T-helper 1 cell treated with Interleukin-12 subunit alpha and Interleukin-12 subunit beta and Interleukin-4 antibody, amounts not matched to agents 30 μg/mL and 1 μg/mL, for 36 hours (primary cell): ENCODE results near the gene SPCS3.
"Not testable (repeated sequence)": the region's sequence is repeated elsewhere in the genome, so short reads cannot be mapped to it uniquely, and the experiment has no call there.

Experiments
- H3K27ac Mint-ChIP-seq: one replicate; pipeline ENCODE4 v1.8.0; 2021; ENCODE audit warnings: mild to moderate bottlenecking, mixed read lengths
- H3K27me3 Mint-ChIP-seq: one replicate; pipeline ENCODE4 v1.8.0; 2021; ENCODE audit warnings: low read depth, mixed read lengths
- H3K36me3 Mint-ChIP-seq: one replicate; pipeline ENCODE4 v1.8.0; 2021; ENCODE audit warnings: low read depth, mixed read lengths
- H3K4me1 Mint-ChIP-seq: one replicate; pipeline ENCODE4 v1.8.0; 2021; ENCODE audit warnings: low read depth, mixed read lengths
- H3K4me3 Mint-ChIP-seq: one replicate; pipeline ENCODE4 v1.8.0; 2021; ENCODE audit warnings: mild to moderate bottlenecking, moderate library complexity, mixed read lengths
- H3K9me3 Mint-ChIP-seq: one replicate; pipeline ENCODE4 v1.8.0; 2021; ENCODE audit warnings: mixed read lengths

The SPCS3 gene

GRCh38 chr4:176319704-176320339 lies at the start of gene SPCS3:
TSS of gene SPCS3 (plus strand) at chr4:176319966. CDS start at chr4:176320077, 111 bp downstream.
- H3K27me3 Mint-ChIP-seq = peaks cover 3% of the 10 kb centered on the region
- peaks cover 29% of the 10 kb centered on the region for H3K4me1 Mint-ChIP-seq
- H3K4me3 Mint-ChIP-seq = peak within 1 kb of the TSS; percentile 88
- peaks cover 20% of the 10 kb centered on the region for H3K36me3 Mint-ChIP-seq
- peak within 1 kb of the TSS; percentile 91 for H3K27ac Mint-ChIP-seq
- H3K9me3 Mint-ChIP-seq = no peaks in the 10 kb centered on the region

GRCh38 chr4:176270669-176271068 lies 49.1 kb upstream of the SPCS3 start:
- H3K9me3 Mint-ChIP-seq = no peaks in the 10 kb centered on the region
- H3K27me3 Mint-ChIP-seq = no peaks in the 10 kb centered on the region
- no peaks in the 10 kb centered on the region for H3K4me1 Mint-ChIP-seq
- H3K4me3 Mint-ChIP-seq = no peak overlapping the region
- H3K36me3 Mint-ChIP-seq = no peaks in the 10 kb centered on the region
- H3K27ac Mint-ChIP-seq = no peak overlapping the region

GRCh38 chr4:176271749-176272148 lies 48.0 kb upstream of the SPCS3 start:
- Mint-ChIP-seq H3K27me3 (no peaks in the 10 kb centered on the region), H3K27ac (no peak overlapping the region), H3K9me3 (no peaks in the 10 kb centered on the region), H3K4me1 (no peaks in the 10 kb centered on the region), H3K4me3 (no peak overlapping the region), H3K36me3 (no peaks in the 10 kb centered on the region)

- Mint-ChIP-seq H3K4me1 (no peaks in the 10 kb centered on the region), H3K4me3 (no peak overlapping the region), H3K27me3 (peaks cover 6% of the 10 kb centered on the region), H3K27ac (no peak overlapping the region), H3K9me3 (no peaks in the 10 kb centered on the region), H3K36me3 (no peaks in the 10 kb centered on the region)
Measured at GRCh38 chr4:176272799-176273198, 47.0 kb upstream of the SPCS3 start.

- no peaks in the 10 kb centered on the region for H3K9me3 Mint-ChIP-seq
- H3K27ac Mint-ChIP-seq = no peak overlapping the region
- no peak overlapping the region for H3K4me3 Mint-ChIP-seq
- no peaks in the 10 kb centered on the region for H3K4me1 Mint-ChIP-seq
- H3K36me3 Mint-ChIP-seq = no peaks in the 10 kb centered on the region
- H3K27me3 Mint-ChIP-seq = peaks cover 8% of the 10 kb centered on the region
Measured at GRCh38 chr4:176273736-176274135, 46.0 kb upstream of the SPCS3 start.

- no peaks in the 10 kb centered on the region for H3K9me3 Mint-ChIP-seq
- peaks cover 8% of the 10 kb centered on the region for H3K27me3 Mint-ChIP-seq
- H3K4me3 Mint-ChIP-seq = no peak overlapping the region
- H3K27ac Mint-ChIP-seq = no peak overlapping the region
- H3K36me3 Mint-ChIP-seq = no peaks in the 10 kb centered on the region
- H3K4me1 Mint-ChIP-seq = no peaks in the 10 kb centered on the region
Measured at GRCh38 chr4:176274441-176274840, 45.3 kb upstream of the SPCS3 start.

- Mint-ChIP-seq H3K27ac (no peak overlapping the region), H3K4me1 (no peaks in the 10 kb centered on the region), H3K36me3 (no peaks in the 10 kb centered on the region), H3K4me3 (no peak overlapping the region), H3K9me3 (no peaks in the 10 kb centered on the region), H3K27me3 (peaks cover 8% of the 10 kb centered on the region)
Measured at GRCh38 chr4:176276710-176277109, 43.1 kb upstream of the SPCS3 start.

GRCh38 chr4:176277162-176277904 lies 42.4 kb upstream of the SPCS3 start:
- Mint-ChIP-seq H3K27ac (no peak overlapping the region), H3K9me3 (no peaks in the 10 kb centered on the region), H3K27me3 (peaks cover 8% of the 10 kb centered on the region), H3K4me3 (no peak overlapping the region), H3K4me1 (no peaks in the 10 kb centered on the region), H3K36me3 (no peaks in the 10 kb centered on the region)

- H3K4me1 Mint-ChIP-seq, H3K27ac Mint-ChIP-seq, H3K9me3 Mint-ChIP-seq, H3K27me3 Mint-ChIP-seq, H3K4me3 Mint-ChIP-seq, H3K36me3 Mint-ChIP-seq: not testable (repeated sequence)
Measured at GRCh38 chr4:176279560-176279959, 40.2 kb upstream of the SPCS3 start.

GRCh38 chr4:176286728-176287127 lies 33.0 kb upstream of the SPCS3 start:
- H3K4me1 Mint-ChIP-seq = no peaks in the 10 kb centered on the region
- H3K4me3 Mint-ChIP-seq = no peak overlapping the region
- H3K27me3 Mint-ChIP-seq = peaks cover 4% of the 10 kb centered on the region
- H3K9me3 Mint-ChIP-seq = no peaks in the 10 kb centered on the region
- H3K27ac Mint-ChIP-seq = no peak overlapping the region
- no peaks in the 10 kb centered on the region for H3K36me3 Mint-ChIP-seq

- Mint-ChIP-seq H3K4me3 (no peak overlapping the region), H3K27me3 (peaks cover 4% of the 10 kb centered on the region), H3K27ac (no peak overlapping the region), H3K36me3 (no peaks in the 10 kb centered on the region), H3K4me1 (no peaks in the 10 kb centered on the region), H3K9me3 (no peaks in the 10 kb centered on the region)
Measured at GRCh38 chr4:176287546-176287945, 32.2 kb upstream of the SPCS3 start.

GRCh38 chr4:176288020-176288419 lies 31.7 kb upstream of the SPCS3 start:
- Mint-ChIP-seq H3K4me3 (no peak overlapping the region), H3K27me3 (peaks cover 4% of the 10 kb centered on the region), H3K4me1 (no peaks in the 10 kb centered on the region), H3K9me3 (no peaks in the 10 kb centered on the region), H3K36me3 (no peaks in the 10 kb centered on the region), H3K27ac (no peak overlapping the region)

- no peaks in the 10 kb centered on the region for H3K36me3 Mint-ChIP-seq
- peaks cover 4% of the 10 kb centered on the region for H3K27me3 Mint-ChIP-seq
- no peaks in the 10 kb centered on the region for H3K9me3 Mint-ChIP-seq
- H3K27ac Mint-ChIP-seq = no peak overlapping the region
- no peaks in the 10 kb centered on the region for H3K4me1 Mint-ChIP-seq
- no peak overlapping the region for H3K4me3 Mint-ChIP-seq
Measured at GRCh38 chr4:176289561-176289960, 30.2 kb upstream of the SPCS3 start.

GRCh38 chr4:176290520-176290919 lies 29.2 kb upstream of the SPCS3 start:
- no peaks in the 10 kb centered on the region for H3K4me1 Mint-ChIP-seq
- no peaks in the 10 kb centered on the region for H3K36me3 Mint-ChIP-seq
- no peaks in the 10 kb centered on the region for H3K9me3 Mint-ChIP-seq
- no peak overlapping the region for H3K27ac Mint-ChIP-seq
- H3K4me3 Mint-ChIP-seq = no peak overlapping the region
- peaks cover 4% of the 10 kb centered on the region for H3K27me3 Mint-ChIP-seq

GRCh38 chr4:176291748-176292147 lies 28.0 kb upstream of the SPCS3 start:
- H3K4me1 Mint-ChIP-seq = no peaks in the 10 kb centered on the region
- H3K4me3 Mint-ChIP-seq = no peak overlapping the region
- H3K9me3 Mint-ChIP-seq = no peaks in the 10 kb centered on the region
- H3K36me3 Mint-ChIP-seq = no peaks in the 10 kb centered on the region
- H3K27me3 Mint-ChIP-seq = peaks cover 4% of the 10 kb centered on the region
- H3K27ac Mint-ChIP-seq = no peak overlapping the region
